Endothelial cell of umbilical vein (primary cell): Measurements from ENCODE around the gene PRKCI.

Source experiments
- CTCF ChIP-seq, 2 donors: IDR thresholded peaks; 1 replicate in 1 of 2; 2 replicates in 1 of 2; pipeline ENCODE4 v1.5.1; 2011; ENCODE audit warnings: low read length in 2 of 2, mild to moderate bottlenecking in 2 of 2, moderate library complexity in 2 of 2, control low read depth in 1 of 2, inconsistent platforms in 1 of 2, low read depth in 1 of 2; ENCODE audit not compliant: insufficient read depth in 1 of 2; ENCODE audit errors: extremely low read depth in 1 of 2
- EZH2 ChIP-seq: IDR thresholded peaks from 2 replicates; pipeline ENCODE4 v1.6.1; 2012; ENCODE audit warnings: borderline replicate concordance, low read depth, mild to moderate bottlenecking, moderate library complexity, low read length, inconsistent platforms; ENCODE audit not compliant: severe bottlenecking
- MAX ChIP-seq: IDR thresholded peaks from 2 replicates; pipeline ENCODE4 v1.6.1; 2011; ENCODE audit not compliant: insufficient read depth, insufficient read length
- POLR2A ChIP-seq: IDR thresholded peaks from 2 replicates; pipeline ENCODE4 v1.6.1; 2012; ENCODE audit warnings: low read depth, mild to moderate bottlenecking, control low read depth, low read length
- POLR2AphosphoS5 ChIP-seq: IDR thresholded peaks from 2 replicates; pipeline ENCODE4 v1.6.1; 2012; ENCODE audit warnings: low read depth, mild to moderate bottlenecking, control low read depth, low read length, moderate library complexity; ENCODE audit not compliant: insufficient read depth

- TF ChIP-seq CTCF (IDR thresholded peaks at IDR 0.05; ENCODE audit: extremely low read depth in 1 of 2, insufficient read depth in 1 of 2, low read depth in 1 of 2, low read length in 2 of 2) (no peak), EZH2 (no peak), POLR2A (no peak), MAX (no peak), POLR2AphosphoS5 (no peak)
These were observed 83.8 kb downstream of the PRKCI start for GRCh38 chr3:170306015-170306414.
